ENCODE data around the gene ANXA10. TPM values are rescaled to one million over a fixed set of nuclear protein-coding genes. Genes with fewer than 3 reads are reported as not detected.

The ANXA10 gene
- total and polyA plus RNA-seq, 8 donors = 49.6 to 721 (median 251) TPM; not detected in 1

DNA sequence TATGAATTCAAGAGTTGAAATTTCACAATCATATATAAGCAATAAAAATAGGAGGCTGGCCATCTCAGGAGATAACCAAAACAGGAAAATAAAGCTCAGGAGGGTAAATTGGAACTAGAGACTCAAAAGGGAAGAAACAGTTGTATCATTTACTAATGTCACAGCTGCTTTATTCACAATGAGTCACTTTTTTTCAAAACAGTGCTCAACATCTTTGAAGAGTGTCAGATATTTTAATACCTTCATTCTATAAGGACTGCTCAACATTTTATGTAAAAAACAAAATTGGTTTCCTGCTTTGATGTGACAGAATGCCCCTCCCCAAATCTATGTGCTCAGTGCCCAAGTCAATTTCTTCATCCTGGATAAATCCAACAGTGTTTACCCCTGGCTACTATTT lies 128.6 kb downstream of the ANXA10 start:
- H3K27me3 ChIP-seq = no peaks in the 10 kb centered on the region
- H3K9me3 ChIP-seq = peaks cover 0 to 4% (median 0%) of the 10 kb centered on the region in 4 donors
- H3K27ac ChIP-seq = no peak overlapping the region
- H3K4me1 ChIP-seq = peaks cover 0 to 8% (median 2%) of the 10 kb centered on the region in 4 donors
- no peak overlapping the region for H3K4me3 ChIP-seq
- no peak for DNase-seq
- intact Hi-C loops (cut with DNase I; ENCODE audit: low total_unique reads) = no loop called here
- no peak for TF ChIP-seq CTCF (IDR thresholded peaks at IDR 0.05)
- TF ChIP-seq POLR2AphosphoS5 (IDR thresholded peaks at IDR 0.05) = no peak
- TF ChIP-seq EP300 (IDR thresholded peaks at IDR 0.05) = no peak
- no peak for TF ChIP-seq POLR2A (IDR thresholded peaks at IDR 0.05)
- H3K36me3 ChIP-seq = peaks cover 6 to 96% (median 65%) of the 10 kb centered on the region in 4 donors

DNA sequence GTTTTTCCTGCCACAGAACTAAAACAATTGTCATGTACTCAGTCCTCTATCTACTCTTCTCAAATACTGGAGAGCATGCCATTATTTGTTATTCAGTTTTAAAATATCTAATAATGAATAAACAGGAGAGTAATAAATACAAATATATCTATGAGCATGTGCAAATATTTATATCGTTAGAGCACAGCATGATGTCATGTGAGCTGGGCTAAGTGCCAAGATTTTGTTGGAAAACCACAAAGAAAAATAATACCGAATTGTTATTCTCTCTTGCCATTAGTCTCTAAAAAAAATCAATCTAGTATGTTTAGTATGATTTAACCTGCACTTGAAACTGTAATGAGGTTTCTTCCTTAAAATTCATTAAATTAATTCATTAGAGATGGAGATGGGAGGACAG lies 129.0 kb downstream of the ANXA10 start:
- WGBS, 5 donors = 3 to 18% (median 9%) methylated on average over 2 of the region's 2 CpGs
- Histone ChIP-seq H3K4me1 (peaks cover 0 to 8% (median 2%) of the 10 kb centered on the region in 4 donors), H3K27me3 (no peaks in the 10 kb centered on the region), H3K36me3 (peaks cover 6 to 93% (median 68%) of the 10 kb centered on the region in 4 donors), H3K9me3 (peaks cover 0 to 4% (median 0%) of the 10 kb centered on the region in 4 donors), H3K27ac (no peak overlapping the region), H3K4me3 (no peak overlapping the region)
- peak in 1 of 2 donors; percentile 68 for DNase-seq
- intact Hi-C loops (cut with DNase I; ENCODE audit: low total_unique reads) = no loop called here
- TF ChIP-seq CTCF (IDR thresholded peaks at IDR 0.05) = no peak
- no peak for TF ChIP-seq POLR2A (IDR thresholded peaks at IDR 0.05)
- TF ChIP-seq EP300 (IDR thresholded peaks at IDR 0.05) = no peak
- TF ChIP-seq POLR2AphosphoS5 (IDR thresholded peaks at IDR 0.05) = no peak

Other genes with a start within 250 kb of the ANXA10 start
- 10 to 100 TPM in 3 of 5 donors, 1 to 10 TPM in 2; 2.3 to 60.6 (median 12.3) TPM for gene DDX60, start 226.2 kb downstream of the ANXA10 start, total RNA-seq
- 10 to 100 TPM in 1 of 3 donors, 1 to 10 TPM in 2; 4.9 to 32.4 (median 5.6) TPM for gene DDX60, start 226.2 kb downstream of the ANXA10 start, polyA plus RNA-seq